NCI-H2107 (cell line): ENCODE results near the gene TMEM178B.
"Not testable (repeated sequence)": the region's sequence is repeated elsewhere in the genome, so short reads cannot be mapped to it uniquely, and the experiment has no call there.

Experiments used
- DNase-seq: peaks from one replicate; lab custom pipeline; 2025; lab: John Stamatoyannopoulos, UW

TMEM178B gene

DNA sequence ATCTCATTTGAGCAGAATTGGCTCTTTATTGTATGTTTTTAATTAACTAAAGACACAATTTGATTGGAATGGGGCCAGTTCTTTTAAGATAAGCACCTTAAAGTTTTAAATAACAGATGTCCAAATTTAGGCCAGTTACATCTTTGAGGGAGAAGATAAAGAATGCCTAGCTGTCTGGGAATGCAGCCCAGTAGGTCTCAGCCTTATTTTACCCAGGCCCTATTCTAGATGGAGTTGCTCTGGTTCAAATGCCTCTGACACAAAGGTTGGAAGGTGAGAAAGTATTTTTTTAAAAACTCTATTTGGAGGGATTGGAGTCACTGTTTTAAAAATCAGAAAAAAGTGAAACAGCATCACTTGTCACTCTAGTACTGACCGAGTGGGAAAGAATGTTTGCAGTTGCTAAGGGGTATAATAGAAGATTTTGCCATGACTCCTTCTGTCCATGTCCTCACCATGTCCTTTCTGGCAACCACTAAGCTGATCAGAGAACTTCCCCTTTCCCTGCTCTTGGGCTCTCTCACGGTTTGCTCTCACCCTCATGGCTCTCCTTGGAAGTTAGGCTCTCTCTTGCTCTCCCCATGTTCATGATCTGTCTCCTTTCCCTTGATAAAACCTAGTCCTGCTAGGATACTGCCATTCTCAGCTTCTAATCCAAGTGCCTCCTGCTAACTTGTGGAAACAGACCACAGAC is 239.1 kb downstream of the TMEM178B start:
- DNase-seq, result no peak

DNA sequence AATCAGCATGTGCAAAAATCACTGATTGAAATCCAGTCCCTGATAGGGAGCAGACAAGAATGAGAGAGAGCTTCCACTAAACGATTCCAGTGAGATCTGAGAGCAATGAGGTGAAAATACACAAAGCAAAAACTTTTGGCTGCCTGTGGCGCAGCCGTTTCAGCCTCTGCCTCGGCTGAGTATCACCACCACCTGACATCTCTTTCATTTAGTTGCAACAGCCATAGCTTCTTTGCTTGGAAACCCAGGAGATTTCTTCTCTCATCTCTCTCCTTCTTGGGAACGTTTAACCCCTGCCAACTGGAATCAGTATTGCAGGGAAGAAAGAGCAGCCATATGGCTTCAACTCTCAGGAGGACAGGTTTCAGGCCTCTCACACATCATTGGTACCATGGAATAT is 240.0 kb downstream of the TMEM178B start:
- DNase-seq, result no peak

DNA sequence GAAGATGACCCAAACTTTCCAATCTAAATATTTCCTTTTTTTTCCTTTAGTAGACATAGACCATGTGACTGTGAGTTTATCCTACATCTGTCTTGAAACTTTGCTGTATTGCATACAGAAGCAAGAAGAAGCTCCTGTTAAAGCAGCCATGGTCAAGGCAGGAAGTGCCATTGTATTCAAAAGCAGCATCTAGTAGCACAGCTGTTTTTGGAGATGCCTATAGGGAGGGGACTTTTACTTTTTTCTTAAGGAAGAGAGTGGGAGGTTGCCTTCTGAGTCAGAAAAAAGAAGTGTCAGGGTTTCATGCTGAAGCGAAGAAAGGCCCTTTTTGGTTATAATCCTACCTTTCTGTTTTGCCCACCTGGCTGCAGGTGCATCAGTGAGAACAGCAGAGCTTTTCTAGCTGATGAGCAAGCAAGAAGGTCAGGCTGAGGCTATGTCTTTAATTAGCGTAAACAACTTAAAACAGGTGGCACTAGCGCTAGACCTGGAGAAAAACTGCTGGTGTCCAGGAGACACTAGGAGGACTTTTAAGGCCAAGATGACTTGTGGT is 243.2 kb downstream of the TMEM178B start:
- no peak for DNase-seq

DNA sequence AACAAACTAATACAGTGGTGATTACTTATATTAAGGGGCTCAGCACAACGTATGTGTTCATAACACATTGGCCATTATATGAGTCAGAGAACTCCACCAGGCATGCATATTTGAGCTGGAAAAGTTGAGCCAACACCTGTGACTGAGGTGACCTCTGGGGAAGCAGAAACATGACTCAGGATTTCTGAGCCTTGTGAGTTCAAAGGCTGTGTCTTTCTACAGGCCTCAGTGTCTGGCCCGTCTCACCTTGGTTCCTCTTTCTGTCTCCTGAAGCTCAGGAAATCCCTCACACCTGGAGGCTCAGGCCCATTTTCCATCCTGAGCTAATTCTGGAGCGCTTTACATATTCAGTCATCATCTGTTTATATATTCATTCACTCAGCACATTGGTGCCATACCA is 246.4 kb downstream of the TMEM178B start:
- no peak for DNase-seq

DNA sequence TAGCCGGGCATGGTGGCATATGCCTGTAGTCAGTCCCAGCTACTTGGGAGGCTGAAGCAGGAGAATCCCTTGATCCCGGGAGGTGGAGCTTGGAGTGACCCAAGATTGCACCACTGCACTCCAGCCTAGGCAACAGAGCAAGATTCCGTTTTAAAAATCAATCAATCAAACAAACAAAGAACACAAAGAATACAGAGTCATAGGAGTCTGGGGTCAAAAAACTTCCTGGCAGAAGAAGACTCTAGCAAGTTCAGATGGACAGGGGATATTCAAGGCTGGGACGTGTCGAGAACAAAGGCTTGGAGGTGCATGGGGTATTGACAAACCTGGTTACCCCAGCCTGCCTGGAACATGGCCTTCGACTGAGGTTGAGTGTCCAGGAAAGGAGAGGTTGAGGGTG is 248.5 kb downstream of the TMEM178B start:
- no peak for DNase-seq

DNA sequence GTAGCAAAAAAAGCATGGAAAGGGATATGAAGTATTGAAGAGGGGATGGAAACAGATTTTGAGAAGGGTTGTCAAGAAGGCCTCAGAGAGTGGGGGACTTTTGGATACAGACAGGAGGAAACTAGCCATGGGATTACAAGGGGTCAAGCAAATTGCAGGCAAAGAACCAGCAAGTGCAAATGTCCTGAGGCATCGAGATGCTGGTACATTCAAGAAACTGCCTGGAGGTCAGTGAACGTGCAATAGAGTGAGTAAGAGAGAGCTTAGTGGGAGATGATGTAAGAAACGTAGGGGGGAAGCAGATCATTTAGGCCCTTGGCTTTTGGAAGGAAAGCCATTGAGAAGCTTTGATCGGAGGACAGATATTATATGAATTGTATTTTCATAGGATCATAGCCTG is 250.0 kb downstream of the TMEM178B start:
- DNase-seq, result no peak

DNA sequence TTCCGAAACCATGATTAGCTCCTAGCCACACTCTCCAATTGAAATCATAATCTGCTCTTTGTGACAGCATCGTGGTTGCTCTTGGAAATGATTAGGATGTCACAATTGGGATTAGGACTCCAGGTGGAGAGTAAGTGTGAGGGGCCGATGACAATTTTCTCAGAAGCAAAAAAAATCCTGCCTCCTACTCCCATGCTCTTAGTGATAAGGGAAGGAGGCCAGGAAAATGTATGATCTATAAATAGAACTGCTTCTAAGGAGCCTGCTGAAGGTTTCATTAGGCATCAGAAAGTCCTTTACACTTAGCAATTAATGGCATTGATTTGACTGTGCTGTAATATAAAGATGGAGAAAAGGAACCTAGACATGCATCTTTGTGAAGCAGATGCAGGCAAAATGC is 251.0 kb downstream of the TMEM178B start:
- DNase-seq, result no peak

DNA sequence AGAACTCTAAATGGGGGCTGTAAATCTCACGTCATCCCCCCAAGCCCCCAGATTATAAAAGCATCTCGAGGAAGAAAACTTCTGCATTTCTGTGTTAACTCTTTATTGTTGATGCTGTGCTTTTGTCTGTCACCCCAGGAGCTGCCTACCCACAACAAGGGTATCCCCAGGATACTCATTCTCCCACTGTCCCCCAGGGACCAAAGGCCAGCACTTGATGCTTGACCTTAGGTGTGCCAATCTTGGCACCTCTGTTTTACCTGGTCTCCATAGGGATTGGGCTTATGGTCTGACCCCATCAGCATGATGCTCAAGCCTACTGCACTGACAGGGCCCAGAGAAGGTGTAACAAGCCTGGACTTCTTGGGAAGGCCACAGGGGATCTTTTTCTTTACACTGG is 251.4 kb downstream of the TMEM178B start:
- no peak for DNase-seq

DNA sequence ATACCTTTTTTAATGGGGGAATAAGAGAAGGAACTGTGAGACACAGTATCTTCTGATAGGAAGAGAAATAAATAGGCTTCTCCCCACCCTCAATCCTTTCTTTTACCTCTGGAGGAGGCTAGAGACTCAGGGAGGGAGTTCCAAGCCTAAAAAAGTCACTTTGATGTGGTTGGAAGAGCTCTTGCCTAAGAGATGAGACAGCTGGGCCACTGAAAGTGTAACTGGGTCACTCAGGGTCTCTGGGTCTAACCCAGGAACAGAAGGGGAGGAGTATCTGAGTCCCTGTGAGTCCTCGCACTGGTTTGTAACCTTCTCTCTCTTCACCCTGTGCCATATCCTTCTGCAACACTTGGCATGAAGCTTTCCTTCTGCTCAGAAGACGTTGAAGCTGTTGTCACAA is 254.4 kb downstream of the TMEM178B start:
- DNase-seq, result no peak

DNA sequence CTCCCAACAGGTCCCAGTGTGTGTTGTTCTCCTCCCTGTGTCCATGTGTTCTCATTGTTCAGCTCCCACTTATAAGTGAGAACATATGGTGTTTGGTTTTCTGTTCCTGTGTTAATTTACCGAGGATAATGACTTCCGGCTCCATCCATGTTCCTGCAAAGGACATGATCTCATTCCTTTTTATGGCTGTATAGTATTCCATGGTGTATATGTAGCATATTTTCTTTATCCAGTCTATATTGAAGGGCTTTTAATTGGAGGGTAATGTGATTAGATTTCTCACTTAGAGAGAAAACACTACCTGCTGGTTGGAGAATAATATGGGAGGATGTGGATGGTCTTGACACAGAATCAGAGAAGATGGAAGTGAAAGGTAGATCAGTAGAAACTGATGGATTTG is 256.4 kb downstream of the TMEM178B start:
- DNase-seq, result not testable (repeated sequence)

DNA sequence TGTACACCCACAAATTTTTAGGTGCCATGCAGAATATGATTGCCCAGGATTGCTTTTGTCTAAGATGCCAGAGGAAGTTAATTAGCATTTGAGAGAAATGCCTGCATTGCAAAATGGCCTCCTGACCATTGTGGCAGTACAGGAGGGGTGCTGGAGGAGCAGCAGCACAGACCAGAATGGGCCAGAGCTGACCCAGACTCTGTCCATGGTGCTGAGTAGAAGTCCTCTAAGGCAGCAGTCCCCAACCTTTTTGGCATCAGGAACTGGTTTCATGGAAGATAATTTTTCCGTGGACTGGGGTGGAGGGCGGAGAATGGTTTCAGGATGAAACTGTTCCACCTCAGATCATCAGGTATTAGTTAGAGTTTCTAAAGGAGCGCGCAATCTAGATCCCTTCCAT is 259.6 kb downstream of the TMEM178B start:
- DNase-seq, result no peak

DNA sequence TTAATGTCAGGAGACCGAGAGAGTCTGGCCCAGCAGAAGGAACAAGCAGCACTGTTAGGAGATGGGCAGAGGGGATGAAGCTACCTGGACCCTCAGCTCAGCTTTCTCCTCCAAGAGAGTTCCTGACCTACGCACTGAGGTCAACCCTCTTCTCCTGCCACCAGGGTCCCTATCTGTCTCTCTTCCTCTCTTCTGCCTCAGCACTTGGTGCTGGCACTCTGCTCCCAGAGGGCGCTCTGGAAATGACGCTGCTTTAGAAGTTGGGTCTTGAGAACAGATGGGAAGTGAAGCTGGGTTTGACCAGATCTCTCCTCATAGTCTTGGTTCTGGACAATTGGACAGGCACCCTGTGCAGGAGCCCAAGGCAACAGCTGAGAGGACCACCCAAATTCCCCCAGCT is 261.3 kb downstream of the TMEM178B start:
- no peak for DNase-seq

DNA sequence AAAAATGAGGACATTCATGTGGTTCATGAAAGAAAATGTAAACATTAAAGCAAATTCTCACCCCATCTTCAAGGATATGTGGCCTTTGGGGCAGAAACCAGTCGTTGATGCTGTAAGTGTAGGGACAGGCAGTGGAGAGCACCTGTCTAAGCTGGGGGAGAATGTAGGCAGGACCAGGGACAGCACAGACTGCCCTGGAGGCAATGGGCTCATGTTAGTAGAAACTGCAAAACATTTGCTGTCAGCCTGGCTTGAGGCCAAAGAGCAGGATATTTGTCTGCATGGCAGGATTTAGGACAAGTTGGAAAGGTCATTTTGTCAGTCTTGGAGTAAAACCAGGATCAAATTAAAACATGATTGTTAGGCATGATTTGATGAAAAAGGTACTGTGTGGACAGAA is 265.7 kb downstream of the TMEM178B start:
- no peak for DNase-seq

DNA sequence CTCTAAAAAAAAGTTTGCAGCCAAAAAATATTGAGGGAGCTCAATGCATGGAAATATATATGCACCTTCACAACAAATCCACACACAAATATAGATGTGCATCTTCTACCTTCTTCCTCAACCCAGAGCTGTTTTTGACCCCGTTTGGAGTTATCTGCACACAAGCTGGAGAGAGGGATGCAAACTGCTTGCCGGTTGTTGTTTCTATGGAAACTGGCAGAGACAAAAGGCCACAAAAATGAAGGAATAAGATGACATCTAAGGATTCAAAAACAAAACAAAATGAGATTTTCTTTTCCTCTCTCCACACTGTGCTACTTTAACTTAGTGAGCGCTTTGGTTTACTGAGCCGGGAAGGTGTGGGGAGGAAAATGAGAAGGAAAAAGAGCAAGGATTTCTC is 267.1 kb downstream of the TMEM178B start:
- DNase-seq, result no peak

DNA sequence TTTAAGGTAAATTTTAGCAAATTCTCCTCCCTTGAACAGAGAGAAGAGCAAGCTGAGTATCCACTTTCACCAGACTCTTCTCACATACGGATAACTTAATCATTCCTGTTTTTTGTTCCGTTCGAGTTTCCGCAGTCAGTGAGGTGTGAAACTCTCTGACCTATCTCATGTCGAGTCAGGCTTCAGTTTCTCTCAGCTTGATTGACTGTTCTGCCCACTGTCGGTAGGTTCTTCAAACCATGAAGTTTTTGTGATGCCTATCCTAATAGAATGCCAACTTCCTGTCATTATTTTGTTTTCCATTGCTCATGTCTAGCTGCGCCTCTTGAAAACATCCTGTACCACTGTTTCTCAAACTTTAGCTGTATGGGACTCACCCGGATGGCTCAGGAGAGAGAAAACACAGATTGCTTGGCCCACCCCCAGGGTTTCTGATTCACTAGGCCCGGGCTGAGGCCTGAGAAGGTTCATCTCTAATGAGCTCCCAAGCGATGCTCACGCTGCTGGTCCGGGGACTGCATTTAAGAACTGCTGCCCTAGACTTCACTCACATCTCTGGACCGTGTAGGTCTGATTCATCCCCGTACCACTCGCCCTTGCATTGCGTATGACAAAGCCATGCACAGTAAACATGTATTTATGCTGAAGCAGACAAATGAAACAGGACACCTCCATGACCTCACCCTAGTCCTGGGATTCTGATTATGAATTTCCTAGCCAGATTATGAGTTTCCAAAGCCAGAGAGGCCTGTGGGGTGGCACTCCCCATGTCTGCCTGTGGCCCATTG is 269.0 kb downstream of the TMEM178B start:
- peak; percentile 47 for DNase-seq

DNA sequence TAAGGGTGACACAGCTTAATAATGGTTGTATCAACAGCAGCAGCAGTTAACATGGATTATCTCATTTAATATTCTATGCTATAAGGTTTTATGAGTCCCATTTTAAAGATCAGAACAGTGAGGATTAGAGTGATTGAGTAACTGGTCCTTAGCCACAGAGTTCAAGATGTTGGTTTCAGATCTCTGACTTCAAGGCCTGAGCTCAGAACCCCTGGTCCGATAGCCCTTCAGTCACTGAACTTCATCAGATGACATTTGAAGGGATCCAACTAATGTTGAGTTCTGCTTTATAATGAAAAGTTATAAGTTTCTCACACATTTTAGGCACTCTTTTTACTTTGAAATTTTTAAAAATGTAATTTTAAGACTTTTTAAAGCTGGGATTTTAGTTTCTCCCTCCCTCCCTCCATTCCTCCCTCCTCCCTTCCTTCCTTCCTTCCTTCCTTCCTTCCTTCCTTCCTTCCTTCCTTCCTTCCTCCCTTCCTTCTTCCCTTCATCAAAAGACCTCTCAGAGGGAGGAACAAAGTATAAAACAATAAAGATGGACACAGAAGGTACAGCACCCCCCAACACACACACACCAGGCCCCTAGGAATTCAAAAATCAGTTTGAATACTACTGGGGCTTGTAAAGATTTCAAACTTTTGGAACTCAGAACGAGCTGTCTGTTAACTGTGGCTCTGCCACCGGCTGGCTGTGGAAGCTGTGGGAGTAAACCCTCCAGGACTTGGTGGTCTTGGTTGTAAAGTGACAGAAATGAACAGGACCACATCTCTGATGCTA is 270.5 kb downstream of the TMEM178B start:
- DNase-seq, result no peak

DNA sequence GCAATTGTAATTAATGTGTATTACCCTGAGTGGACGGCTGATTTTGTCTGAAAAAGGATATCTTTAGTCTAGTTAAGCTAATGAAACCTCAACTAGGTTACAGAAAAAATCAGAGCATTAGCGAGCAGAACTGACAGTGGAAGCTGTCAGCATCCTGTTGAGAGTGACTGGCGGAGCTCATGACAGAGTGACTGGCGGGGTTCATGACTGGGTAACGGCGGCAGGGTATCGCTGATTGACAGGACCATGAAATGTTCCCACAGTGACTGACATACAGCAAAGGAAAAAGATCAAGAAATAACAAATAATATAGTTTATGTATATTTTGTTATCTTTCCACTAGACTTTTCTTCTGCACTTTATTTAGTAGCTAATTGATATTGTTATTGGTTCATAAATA is 274.9 kb downstream of the TMEM178B start:
- DNase-seq, result no peak

DNA sequence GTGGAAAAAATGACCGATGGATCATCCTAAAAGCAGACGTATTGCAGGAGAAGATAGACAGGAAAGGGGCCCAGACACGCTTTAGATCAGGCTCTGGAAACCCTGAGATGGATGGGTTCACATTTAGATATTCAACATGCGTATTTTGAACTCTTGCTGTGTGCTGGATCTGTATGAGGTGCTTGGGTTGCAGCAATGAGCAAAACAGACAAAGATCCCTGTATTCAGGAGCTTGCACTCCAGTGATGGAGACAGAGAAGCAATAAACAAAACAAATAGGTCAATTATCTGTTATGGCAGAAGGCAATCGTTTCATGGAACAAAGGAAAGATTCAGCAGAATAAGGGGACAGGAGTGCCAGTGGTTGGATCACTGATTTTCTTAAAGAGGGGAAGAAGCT is 275.5 kb downstream of the TMEM178B start:
- no peak for DNase-seq

DNA sequence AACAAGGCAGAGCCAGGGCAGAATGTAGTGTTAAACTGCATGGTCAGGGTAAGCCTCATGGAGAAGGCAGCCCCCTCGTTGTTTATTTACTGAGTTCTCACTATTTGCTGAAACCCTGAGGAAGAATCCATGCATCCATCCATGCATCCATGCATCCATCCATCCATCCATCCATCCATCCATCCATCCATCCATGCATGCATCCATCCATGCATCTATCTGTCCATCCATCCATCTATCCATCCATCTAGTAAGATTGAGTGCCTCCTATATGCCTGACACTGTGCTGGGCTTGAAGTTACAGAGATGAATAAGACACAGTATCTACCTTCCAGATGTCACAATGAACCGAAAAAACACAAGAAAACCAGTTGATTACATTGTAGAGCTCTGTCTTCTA is 275.9 kb downstream of the TMEM178B start:
- DNase-seq, result no peak

DNA sequence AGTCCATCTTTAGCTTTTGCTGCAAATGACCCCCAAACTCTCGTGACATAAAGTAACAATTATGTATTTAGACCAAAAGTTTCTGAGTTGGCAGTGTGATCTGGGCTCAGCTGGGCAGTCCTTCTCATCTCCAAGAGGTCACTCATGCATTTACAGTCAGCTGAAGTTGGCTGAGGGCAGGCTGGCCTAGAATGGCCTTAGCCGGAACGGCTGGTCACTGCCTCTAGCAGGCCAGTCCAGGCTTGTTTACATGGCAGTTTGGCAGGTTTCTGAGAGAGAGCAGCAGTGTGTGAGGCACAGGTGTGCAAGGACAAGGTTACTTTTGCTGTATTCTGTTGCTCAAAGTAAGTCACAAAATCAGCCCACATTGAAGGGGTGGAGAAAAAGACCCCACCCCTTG is 277.3 kb downstream of the TMEM178B start:
- no peak for DNase-seq

DNA sequence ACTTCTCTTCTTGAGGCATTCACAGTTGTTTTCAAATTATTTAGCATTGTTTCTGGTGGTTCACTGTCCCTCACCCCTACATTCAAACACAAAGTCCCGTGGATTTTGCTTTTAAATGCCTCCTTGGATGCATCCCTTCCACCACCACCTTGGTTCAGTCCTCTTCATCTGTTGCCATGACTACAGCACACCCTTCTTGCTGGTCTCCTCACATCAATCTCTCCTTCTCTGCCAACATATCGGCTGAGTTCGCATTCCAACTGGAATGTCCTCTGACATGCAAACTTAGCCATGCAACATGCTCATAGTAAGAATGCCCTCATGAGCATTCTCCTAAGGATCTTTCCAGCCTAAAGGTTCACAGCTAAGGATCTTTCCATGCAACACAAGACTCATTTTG is 279.1 kb downstream of the TMEM178B start:
- DNase-seq, result no peak

DNA sequence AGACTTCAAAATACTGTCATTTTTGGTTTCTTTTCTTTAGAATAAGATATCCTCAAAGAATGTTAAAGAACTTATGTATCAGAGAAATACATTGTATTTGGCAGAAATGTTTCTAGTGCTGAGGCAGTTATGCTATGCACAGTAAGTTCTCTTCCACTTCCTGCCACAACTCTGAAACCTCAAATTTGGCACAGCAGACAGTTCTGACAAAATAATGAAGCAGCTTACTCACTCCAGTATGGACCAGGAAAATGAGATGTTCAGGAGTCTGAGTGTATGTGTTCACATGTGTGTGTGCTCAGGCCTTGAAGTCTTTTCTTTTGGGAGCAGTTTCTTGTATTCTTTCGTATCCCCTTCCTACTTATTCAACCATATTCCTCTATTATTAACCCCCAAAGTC is 280.4 kb downstream of the TMEM178B start:
- DNase-seq, result no peak

DNA sequence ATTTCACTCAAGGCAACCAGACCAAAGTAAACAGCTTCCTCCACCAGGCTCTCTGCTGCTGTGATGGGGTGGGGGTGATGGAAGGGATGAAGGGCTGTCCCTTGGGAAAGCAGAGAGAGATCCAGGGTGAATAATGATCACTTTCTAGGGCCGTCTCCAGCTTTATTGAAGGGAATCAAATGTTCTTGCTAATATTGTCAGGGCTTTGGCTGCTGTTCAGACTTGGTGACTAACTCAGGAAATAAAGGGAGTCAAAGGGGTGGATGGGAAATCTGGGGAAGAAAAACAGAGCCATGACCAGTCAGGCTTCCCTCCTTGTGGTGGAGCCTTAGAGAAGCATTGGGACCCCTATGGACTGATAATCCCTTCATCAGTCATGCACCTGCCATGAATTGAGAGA is 281.2 kb downstream of the TMEM178B start:
- no peak for DNase-seq
